ENCODE measurements around the gene ASB5.

ASB5 gene

DNA sequence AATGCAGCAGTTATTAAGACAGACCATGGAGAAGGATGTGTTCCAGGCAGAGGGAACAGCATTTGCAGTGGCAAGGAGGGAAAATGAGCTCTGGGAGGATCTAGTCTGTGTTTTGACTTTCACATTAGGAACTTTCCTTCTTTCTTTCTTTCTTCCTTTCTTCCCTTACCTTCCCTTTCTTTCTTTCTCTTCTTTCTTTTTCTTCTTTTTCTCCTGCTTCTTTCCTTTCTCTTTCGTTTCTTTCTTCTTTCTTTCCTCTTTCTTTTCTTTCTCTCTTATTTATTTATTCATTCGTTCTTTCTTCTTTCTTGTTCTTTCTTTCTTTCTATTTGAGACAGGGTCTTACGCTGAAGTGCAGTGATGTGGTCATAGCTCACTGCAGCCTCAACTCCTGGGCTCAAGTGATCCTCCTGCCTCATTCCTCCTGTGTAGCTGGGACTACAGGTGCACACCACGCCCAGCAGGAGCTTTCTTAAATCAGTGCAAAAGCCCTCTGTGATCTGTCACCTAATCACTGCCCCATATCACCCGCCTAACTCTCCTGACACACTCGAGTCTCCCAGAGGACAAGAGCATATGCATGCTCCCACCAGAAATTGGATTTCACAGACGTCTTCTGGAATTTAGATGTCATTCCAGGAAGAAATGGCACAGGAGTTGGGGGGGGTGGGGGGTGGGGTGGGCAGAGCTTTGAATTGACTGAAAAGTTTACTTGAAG is 58.3 kb downstream of the ASB5 start:
- no peak for DNase-seq

DNA sequence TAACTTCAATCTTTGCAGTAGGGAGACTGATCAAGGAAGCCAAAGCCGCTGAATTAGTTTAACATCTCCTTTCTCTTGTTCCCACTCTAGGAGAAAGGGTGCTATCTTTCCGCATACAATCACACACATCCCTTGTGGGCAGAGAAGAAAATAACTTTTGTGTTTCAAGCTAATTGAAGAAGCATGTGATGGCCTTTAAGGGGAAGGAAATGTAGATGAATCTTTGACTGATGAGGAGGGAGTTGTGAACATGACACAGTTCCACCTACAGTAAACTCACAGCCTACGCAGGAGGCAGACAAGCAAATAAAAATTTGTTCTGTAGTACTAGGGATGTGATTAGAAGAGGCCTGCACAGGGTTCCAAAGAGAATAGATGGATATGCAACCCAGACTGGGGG is 58.9 kb downstream of the ASB5 start:
- no peak for DNase-seq

DNA sequence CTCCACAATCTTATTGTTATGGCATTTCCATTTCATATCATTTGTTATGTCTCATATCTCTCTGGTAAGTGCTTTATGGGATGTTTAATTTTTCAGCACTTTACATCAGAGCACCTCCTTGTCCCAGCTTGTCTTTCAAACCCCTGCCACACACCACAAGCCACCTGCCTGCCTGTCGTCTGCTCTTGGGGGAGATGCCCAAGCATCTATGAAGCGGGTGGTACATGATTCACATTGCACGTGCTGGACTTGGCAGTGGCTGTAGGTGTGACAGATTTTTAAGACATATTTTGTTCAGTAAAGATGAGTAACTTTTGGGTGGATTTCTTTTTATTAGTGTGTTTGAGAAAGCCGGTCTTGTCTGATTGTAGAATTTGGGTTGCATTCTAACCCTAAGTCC is 59.5 kb downstream of the ASB5 start:
- no peak for DNase-seq

DNA sequence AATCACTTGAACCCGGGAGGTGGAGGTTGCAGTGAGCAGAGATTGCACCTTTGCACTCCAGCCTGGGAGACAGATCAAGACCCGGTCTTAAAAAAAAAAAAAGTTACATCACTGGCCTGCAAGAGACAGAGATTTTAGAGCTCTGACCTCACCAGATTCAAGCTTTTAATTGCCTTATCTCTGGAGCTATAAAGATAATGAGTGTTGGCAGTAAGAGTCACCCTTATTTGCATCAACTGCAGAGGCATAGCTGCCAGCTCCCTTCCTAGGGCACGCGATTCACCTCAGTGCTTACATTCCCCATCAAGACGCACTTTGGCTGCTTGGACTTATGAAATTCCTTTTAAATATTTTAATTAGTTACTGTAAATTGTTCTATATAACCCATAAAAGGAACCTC is 61.2 kb downstream of the ASB5 start:
- no peak for DNase-seq

DNA sequence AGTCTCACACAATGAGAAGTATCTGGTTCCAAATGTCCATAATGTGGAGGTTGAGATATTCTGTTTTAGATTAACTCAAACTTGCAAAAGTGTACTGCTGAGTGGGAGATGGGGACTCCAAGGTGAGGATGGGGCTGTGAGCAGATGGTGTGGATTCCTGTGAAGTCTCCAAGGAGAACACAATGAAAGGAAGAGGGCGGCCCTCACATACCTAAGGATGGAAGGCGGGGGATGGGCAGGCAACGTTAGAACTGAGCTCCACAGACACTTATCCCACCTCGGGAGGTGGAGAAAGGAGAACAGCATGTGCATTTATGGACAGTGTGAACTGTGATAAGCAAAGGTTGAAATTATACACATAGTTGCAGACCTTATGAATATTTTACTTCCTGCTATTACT is 63.7 kb downstream of the ASB5 start:
- no peak for DNase-seq

DNA sequence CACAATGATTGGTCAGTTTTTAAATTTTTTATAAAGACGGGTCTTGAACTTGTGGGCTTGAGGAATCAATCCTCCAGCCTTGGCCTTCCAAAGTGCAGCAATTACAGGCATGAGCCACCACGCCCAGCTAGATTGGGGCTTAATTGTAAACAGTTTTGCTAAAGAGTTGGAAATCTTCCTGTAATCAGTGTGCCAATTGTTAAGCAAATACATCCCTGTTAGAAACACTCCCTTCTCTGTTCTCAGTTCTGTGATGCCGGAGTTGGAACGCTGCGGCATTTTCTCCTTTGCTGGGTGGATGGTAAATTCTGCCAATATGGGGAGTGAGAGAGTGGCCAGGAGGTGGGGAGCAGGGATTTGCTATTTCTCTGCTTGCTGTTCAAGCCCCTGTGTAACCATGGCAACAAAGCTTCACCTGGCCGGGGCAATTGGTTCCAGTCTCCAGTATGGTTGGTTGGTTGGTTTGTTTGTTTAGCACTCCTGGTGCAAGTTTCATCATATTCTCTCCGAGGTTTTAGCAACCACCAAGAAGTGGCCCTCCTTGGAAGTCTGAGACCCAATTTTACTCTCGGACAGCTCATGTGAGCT is 70.6 kb downstream of the ASB5 start:
- DNase-seq: no peak

DNA sequence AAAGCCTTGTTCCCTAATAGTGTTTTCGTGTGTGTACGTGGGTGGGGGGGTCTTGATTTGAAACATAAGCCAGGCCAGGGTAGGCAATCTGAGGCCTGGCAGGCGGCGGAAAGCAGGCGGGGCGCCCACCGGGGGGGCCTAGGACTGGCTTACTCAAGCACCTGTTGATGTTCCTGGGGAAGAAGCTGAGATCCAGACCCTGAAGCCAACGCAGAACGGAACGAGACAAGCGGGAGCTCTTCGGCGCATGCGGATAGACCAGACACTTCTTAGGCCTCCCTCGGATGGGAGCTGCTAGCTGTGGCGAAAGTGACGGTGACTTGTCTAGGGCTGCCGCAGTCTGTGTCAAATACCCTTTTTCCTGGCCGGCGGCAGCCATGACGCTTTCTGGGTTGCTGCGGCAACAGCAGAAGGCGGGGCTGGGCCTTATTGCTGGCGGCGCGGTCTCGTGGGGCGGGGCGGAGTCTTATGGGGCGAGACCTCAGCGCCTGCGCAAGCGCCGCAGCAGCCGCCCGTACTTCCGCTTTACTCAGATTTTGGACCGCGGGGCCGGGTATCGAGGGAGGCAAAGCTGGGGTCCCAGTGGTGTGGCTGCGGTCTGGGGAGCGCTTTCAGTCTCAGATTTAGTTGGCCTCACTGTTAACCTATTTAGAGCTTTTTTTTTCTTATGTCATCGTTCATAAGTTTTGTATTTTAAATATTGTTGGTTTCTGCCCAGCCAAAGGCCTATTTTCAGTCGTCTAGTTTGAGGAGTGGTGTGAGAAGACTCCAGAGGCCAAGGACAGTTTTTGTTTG is 73.6 kb downstream of the ASB5 start, which contains the start of gene SPATA4:
TSS of gene SPATA4 (minus strand) at position 402 of the 795 bp plus-strand sequence. CDS start at position 379, 23 bp downstream.
- DNase-seq: peak; percentile 88

DNA sequence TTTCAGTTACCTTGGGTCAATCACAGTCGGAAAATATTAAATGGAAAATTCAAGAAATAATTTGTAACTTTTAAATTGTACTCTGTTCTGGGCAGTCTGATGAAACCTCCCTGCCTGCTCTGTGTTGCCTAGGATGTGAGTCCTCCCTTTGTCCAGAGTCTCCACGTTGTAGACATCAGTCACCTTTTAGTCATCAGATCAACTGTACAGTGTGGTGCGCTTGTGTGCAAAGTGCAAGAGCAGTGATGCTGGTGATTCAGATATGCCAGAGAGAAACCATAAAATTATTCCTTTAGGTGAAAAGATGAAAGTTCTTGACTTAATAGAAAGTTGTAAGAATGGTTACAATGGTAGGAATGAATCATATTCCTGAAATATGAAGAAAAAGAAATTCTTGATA is 75.1 kb downstream of the ASB5 start:
- no peak for DNase-seq

DNA sequence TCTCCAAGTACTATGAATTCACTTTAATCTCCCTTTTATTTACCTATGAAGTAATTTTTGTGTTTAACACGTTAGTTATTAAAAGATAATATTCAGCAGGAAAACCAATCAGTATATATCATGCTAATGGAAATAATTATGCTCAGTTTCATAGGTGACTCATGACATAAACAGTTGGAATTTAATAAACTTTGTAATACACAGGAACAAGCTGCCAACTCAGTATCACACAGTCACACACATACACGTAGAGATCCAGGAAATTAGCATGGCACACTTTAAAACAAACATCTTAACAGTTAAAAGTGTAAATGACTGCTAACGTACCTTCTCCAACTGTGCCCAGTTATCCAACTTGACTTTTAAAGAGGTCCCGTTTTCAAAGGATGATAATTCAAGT is 75.9 kb downstream of the ASB5 start:
- DNase-seq: no peak

DNA sequence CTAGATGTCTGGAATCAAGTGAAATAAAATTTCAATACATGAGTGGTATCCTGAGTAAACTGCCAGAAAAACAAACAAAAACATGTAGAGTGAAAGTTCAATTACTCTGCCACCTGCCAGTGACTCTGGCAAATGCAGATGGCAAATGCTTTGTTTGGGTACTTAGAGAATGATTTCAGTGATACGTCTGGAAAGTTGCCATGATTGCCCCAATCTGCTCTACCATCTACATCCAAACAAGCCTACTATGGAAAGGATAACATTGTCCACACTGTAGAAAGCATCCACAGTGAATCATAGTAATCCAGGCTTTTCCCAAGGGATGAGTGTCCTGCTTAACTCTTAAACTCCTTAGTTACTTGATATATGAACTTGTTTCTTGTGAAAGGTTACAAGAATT is 77.0 kb downstream of the ASB5 start:
- DNase-seq: no peak

DNA sequence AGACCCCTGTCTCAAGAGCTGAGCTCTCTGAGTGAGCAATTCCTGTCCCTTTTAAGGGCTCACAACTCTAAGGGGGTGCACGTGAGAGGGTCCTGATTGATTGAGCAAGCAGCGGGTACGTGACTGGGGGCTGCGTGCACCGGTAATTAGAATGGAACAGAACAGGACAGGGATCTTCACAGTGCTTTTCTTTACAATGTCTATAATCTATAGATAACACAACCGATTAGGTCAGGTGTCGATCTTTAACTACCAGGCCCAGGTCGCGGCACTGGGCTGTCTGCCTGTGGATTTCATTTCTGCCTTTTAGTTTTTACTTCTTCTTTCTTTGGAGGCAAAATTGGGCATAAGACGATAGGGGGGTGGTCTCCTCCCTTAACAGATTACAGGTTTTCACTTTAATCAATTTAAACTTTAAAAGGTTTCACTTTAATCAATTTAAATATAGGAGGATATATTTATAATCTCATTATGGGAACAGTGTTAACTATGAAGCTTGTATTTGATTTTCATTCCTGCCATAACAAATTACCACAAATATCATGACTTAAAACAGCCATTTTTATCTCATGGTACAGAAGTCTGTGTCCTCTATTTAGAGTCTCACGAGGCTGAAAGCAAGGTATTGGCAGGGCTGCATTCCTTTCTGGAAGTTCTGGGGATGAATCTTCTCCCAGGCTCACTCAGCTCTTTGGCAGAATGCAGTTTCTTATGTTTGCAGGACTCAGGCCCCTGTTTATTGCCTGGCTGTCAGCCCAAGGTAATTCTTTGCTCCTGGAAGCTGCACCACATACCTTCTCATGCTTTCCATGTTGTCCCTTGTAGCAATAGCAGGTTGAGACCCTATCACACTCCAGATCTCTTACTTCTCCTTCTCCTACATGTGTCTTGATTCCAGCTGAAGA is 78.9 kb downstream of the ASB5 start:
- DNase-seq: no peak

DNA sequence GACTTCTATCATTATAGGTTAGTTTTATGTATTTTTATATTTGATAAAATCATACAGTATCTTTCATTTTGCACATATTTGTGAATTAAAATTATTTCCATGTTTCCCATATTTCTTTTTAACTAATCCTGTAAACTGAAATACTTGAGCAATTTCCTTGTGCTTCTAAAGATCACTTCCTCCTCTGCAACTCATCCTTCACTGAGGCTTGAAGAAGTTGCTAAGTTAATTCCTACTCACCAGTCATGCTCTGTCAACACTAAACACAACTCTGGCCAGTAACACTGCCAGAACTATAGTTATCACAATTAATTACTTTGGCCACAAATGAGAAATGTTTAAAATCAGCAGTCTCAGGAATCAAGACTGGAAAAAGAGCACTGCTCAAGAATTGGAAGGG is 80.4 kb downstream of the ASB5 start:
- no peak for DNase-seq

DNA sequence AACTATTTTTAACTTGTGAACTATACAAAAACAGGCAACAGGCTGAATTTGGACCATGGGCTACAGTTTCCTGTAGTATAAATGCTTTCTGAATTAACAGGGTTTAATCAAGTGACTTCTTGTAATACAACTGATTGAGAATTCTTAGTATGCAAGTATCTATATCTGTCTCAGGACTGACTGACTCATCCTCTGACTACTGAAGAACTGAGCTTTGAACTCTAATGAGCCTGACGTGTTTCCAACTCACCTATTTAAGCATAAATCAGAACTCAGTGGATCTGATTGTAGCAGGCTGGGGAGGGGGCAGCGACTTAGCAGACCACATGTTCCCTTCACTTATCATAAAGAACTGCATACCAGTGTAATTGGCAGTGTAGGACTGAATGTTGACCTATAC is 81.4 kb downstream of the ASB5 start:
- no peak for DNase-seq

DNA sequence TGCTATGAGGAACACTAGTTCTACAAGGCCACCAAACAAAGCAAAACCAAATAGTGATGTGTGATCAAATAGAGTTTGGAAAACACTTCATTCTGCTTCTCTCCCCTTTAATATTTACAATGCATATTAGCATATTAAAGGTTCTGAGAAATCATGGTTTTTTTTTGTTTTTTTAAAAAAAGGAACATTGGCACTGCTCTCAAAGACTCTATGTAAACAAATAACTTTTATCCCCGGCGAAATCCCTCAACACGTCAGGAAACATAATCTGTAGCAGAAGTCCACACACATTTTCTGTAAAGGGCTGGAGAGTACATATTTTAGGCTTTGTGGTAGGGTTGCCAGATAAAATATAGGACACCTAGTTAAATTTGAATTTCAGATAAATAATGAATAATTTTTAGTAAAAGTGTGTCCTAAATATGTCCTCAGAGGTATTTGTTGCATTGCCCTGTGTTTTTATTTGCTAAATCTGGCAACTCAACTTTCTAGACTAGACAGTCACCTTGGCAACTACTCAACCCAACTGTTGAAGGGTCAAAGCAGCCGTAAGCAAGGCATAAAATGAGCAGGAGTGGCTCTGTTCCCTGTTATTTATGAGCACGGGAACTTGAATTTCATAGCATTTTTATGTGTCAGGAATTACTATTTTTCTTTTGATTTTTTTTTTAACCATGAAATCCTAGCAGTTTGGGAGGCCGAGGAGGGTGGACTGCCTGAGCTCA is 82.2 kb downstream of the ASB5 start:
- DNase-seq: no peak

DNA sequence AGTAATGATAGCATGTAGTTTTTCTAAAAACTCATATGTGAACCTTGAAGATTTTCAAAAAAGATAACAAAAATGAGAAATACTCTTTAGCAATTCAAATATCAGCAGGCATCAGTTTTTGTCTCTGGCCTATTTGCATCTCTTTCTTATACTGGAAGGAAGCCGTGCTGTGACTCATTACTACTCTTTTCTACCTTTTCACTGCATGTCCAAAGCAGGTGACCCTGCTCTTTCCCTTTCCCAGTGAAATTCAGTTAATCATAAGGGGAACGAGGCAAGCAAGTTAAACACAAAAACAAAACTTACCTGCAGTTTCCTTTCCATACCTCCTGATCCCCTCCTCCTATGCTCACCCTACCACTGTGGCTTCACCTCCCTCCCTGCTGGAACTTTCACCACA is 83.0 kb downstream of the ASB5 start:
- DNase-seq: no peak

DNA sequence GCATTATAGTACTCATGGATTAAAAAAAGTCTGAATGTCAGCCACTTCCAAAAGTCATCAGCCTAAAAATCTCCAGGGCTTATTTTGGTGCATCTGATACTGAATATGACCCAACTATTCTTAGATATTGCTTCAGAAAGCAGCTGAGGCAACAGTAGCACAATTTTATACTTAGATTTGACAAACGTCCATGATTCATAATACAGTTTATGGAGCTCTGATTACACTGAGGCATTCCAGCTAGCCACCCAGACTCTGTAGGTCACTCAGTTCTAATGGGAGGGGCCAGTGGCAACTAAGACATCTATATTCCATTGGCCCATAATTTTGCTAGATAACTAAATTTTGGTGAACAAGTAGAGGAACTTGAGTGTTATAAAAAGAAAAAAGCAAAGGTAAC is 84.0 kb downstream of the ASB5 start:
- no peak for DNase-seq
